A549 treated with GW870086 at 1 μM for 4 hours (cell line): ENCODE measurements around the gene SFMBT1. TPM values are rescaled to one million over a fixed set of nuclear protein-coding genes. Genes with fewer than 3 reads are reported as not detected.

Source experiments
- total RNA-seq: library from RNA; stranded (reverse); fragments of 200-300 nt; extraction: Qiagen RNA extraction; gene quantifications from 5 replicates; pipeline ENCODE4 v1.2.3, GENCODE V29; 2022; ENCODE audit warnings: low read depth

SFMBT1 gene, protein sequence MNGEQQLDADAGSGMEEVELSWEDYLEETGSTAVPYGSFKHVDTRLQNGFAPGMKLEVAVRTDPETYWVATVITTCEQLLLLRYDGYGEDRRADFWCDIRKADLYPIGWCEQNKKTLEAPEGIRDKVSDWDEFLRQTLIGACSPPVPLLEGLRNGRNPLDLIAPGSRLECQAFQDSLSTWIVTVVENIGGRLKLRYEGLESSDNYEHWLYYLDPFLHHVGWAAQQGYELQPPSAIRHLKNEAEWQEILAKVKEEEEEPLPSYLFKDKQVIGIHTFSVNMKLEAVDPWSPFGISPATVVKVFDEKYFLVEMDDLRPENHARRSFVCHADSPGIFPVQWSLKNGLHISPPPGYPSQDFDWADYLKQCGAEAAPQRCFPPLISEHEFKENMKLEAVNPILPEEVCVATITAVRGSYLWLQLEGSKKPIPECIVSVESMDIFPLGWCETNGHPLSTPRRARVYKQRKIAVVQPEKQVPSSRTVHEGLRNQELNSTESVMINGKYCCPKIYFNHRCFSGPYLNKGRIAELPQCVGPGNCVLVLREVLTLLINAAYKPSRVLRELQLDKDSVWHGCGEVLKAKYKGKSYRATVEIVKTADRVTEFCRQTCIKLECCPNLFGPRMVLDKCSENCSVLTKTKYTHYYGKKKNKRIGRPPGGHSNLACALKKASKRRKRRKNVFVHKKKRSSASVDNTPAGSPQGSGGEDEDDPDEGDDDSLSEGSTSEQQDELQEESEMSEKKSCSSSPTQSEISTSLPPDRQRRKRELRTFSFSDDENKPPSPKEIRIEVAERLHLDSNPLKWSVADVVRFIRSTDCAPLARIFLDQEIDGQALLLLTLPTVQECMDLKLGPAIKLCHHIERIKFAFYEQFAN
- total RNA-seq, result 6.6 to 8.7 TPM (median 8.4 TPM) in 5 replicates

GRCh38 chr3:53045518-53046170 is at the start of gene SFMBT1:
SFMBT1 (minus strand) TSS chr3:53046073; CDS start chr3:52969128, 76,945 bp downstream.

DNA sequence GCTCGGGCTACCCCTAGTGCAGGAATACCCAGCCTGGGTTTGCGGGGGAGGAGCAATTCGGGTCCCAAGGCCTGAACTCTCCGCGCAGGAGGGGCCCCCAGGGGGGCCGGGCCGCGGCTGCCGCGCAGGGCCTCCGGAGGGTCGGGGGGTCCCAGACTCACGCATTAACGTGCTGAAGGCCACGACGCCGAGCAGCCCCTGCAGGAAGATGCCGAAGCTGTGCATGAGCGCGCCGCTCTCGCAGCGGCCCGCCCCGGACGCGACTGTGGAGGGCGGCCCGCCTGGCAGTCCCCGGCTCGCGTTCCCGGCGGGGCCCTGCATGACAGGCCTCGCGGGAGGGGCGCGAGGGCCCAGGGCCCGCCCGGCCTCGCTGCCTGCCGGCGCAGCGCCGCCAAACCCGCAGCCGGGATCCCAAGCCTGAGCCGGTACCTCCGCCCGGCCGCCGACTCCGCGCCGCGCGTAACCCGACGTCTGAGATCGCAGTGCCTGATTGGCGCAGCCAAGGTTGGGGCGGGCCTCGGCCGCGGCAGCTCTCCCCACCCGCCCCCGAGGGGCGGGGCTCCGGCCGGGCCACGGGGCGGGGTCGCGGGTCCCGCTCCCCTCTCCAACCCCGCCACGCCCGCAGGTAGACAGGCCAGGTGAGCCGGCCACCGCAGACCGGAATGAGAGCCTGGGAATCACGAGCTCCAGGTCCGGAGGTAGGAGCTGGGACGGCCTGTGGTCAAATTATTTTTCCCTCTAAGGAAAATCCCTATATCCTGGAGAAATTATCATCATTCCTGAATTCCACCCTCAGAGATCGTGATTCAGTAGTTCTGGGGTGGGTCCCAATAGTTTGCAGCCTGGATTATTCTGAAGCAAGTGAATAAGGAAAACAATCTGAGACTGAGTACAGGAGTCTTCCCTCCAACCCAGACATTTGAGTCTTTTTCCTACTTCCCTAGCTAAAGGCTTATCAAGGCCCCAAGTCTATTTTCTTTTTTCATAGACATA is 148.4 kb downstream of the SFMBT1 start, which contains the start of gene STIMATE:
Gene STIMATE, minus strand, starts transcription at position 419 of the 993 bp plus-strand sequence. Its CDS starts 98 bp downstream, at position 321.

Other genes starting within 250 kb of the SFMBT1 start
- gene ITIH4, start 215.4 kb downstream of the SFMBT1 start, total RNA-seq, result 0.47 to 1.7 TPM (median 0.97 TPM) in 5 replicates
- gene MUSTN1, start 211.1 kb downstream of the SFMBT1 start, total RNA-seq, result 0.35 TPM in 1 of 5 replicates, not detected in the others
- gene STIMATE, start 148.5 kb downstream of the SFMBT1 start, total RNA-seq, result 5.9 to 9.4 TPM (median 7.7 TPM) in 5 replicates
- 18.7 to 28.7 TPM (median 27.0 TPM) in 5 replicates for gene RFT1, start 84.4 kb upstream of the SFMBT1 start, total RNA-seq
- gene PRKCD, start 115.1 kb upstream of the SFMBT1 start, total RNA-seq, result 28.0 to 35.2 TPM (median 31.3 TPM) in 5 replicates
- gene TKT, start 209.9 kb upstream of the SFMBT1 start, total RNA-seq, result 1,594 to 2,170 TPM (median 2,108 TPM) in 5 replicates